Liver (tissue), 9 donors: ENCODE data around the gene SP100. TPM values are rescaled to one million over a fixed set of nuclear protein-coding genes. Genes with fewer than 3 reads are reported as not detected.

Source experiments
- DNase-seq: peaks from one replicate; pipeline ENCODE4 v3.0.0-alpha.2; 2017; ENCODE audit warnings: low spot score
- H3K27ac ChIP-seq, 2 donors: one replicate each; pipeline ENCODE4 v1.7.0; 2013; ENCODE audit warnings: inconsistent platforms in 2 of 2, low read length in 2 of 2, control low read depth in 1 of 2, low read depth in 1 of 2, mild to moderate bottlenecking in 1 of 2
- H3K27me3 ChIP-seq, 4 donors: one replicate each; pipeline versions ENCODE4 v1.6.1 to v1.7.0; 2013; ENCODE audit warnings: low read length in 3 of 4, inconsistent platforms in 1 of 4, mild to moderate bottlenecking in 1 of 4, moderate library complexity in 1 of 4; ENCODE audit not compliant: control insufficient read depth in 4 of 4, insufficient read depth in 4 of 4
- H3K36me3 ChIP-seq, 4 donors: one replicate each; pipeline versions ENCODE4 v1.6.1 to v1.7.0; 2013; ENCODE audit warnings: low read length in 3 of 4, mild to moderate bottlenecking in 3 of 4, low read depth in 1 of 4, moderate library complexity in 1 of 4; ENCODE audit not compliant: control insufficient read depth in 4 of 4, insufficient read depth in 3 of 4
- H3K4me1 ChIP-seq, 4 donors: one replicate each; pipeline versions ENCODE4 v1.6.1 to v1.7.0; 2013; ENCODE audit warnings: low read length in 3 of 4, mild to moderate bottlenecking in 3 of 4, moderate library complexity in 1 of 4; ENCODE audit not compliant: control insufficient read depth in 4 of 4, insufficient read depth in 4 of 4
- H3K4me3 ChIP-seq, 3 donors: one replicate each; pipeline versions ENCODE4 v1.6.1 to v1.7.0; 2013; ENCODE audit warnings: low read length in 3 of 3, control low read depth in 1 of 3, low read depth in 1 of 3, mild to moderate bottlenecking in 1 of 3
- H3K9ac ChIP-seq, 2 donors: one replicate each; pipeline ENCODE4 v1.7.0; 2013; ENCODE audit warnings: low read length in 2 of 2, mild to moderate bottlenecking in 2 of 2, moderate library complexity in 2 of 2, control low read depth in 1 of 2, low read depth in 1 of 2
- H3K9me3 ChIP-seq, 4 donors: one replicate each; pipeline versions ENCODE4 v1.6.1 to v1.7.0; 2013; ENCODE audit warnings: low read length in 3 of 4; ENCODE audit not compliant: control insufficient read depth in 4 of 4
- FOXA1 ChIP-seq: IDR thresholded peaks from 2 replicates; pipeline ENCODE4 v1.6.1; 2016; ENCODE audit warnings: antibody characterized with exemption
- GABPA ChIP-seq, 2 donors: IDR thresholded peaks in 1 of 2; conservative IDR thresholded peaks in 1 of 2; 2 replicates each; pipeline ENCODE4 v1.6.1; 2016; ENCODE audit warnings: antibody characterized with exemption in 2 of 2, mild to moderate bottlenecking in 1 of 2, moderate library complexity in 1 of 2
- HNF4A ChIP-seq, 2 donors: conservative IDR thresholded peaks; 2 replicates each; pipeline ENCODE4 v1.6.1; 2016; ENCODE audit warnings: antibody characterized with exemption in 2 of 2, mild to moderate bottlenecking in 2 of 2
- HNF4G ChIP-seq: IDR thresholded peaks from 2 replicates; pipeline ENCODE4 v1.6.1; 2016; ENCODE audit warnings: antibody characterized with exemption
- MAX ChIP-seq: IDR thresholded peaks from 2 replicates; pipeline ENCODE4 v1.6.1; 2016; ENCODE audit warnings: antibody characterized with exemption
- NR2F2 ChIP-seq: IDR thresholded peaks from 2 replicates; pipeline ENCODE4 v1.6.1; 2016; ENCODE audit warnings: antibody characterized with exemption
- RAD21 ChIP-seq, 2 donors: IDR thresholded peaks; 2 replicates each; pipeline ENCODE4 v1.6.1; 2016; ENCODE audit warnings: antibody characterized with exemption in 2 of 2, mild to moderate bottlenecking in 2 of 2
- RXRA ChIP-seq, 2 donors: IDR thresholded peaks; 2 replicates each; pipeline ENCODE4 v1.6.1; 2017 to 2018; ENCODE audit warnings: antibody characterized with exemption in 2 of 2, mild to moderate bottlenecking in 1 of 2
- TAF1 ChIP-seq: conservative IDR thresholded peaks from 2 replicates; pipeline ENCODE4 v1.6.1; 2016; ENCODE audit warnings: antibody characterized with exemption, mild to moderate bottlenecking
- YY1 ChIP-seq: IDR thresholded peaks from 2 replicates; pipeline ENCODE4 v1.6.1; 2016; ENCODE audit warnings: antibody characterized with exemption, mild to moderate bottlenecking
- WGBS: extraction: QIAGEN DNeasy Blood & Tissue Kit; methylation state at CpG from one replicate; pipeline ENCODE4 v1.1.7; 2013; 5-methylcytosine and 5-hydroxymethylcytosine counted together
- polyA plus RNA-seq, 2 donors: library from polyadenylated mRNA; stranded (reverse) in 1 of 2; unstranded in 1 of 2; fragments of 200-250 nt in 1 of 2; fragments of >200 nt in 1 of 2; fragmentation: Nextera tagmentation in 1 of 2; extraction: Ambion mirVana in 1 of 2; gene quantifications; one replicate each; pipeline versions ENCODE4 v1.2.1 to v1.2.3, GENCODE V29; 2013 to 2015
- total RNA-seq, 2 donors: library from RNA; depleted of rRNA; stranded (reverse); fragments of >200 nt; gene quantifications; one replicate each; pipeline ENCODE4 v1.2.3, GENCODE V29; 2014
- TF ChIP-seq, protein P1 (sequence below): IDR thresholded peaks from 2 replicates; pipeline ENCODE4 v1.6.1; 2016; ENCODE audit warnings: antibody characterized with exemption
- TF ChIP-seq, protein P2 (sequence below): IDR thresholded peaks from 2 replicates; pipeline ENCODE4 v1.6.1; 2016; ENCODE audit warnings: antibody characterized with exemption
- TF ChIP-seq, protein P3 (sequence below): IDR thresholded peaks from 2 replicates; pipeline ENCODE4 v1.6.1; 2016; ENCODE audit warnings: antibody characterized with exemption, mild to moderate bottlenecking
- donor health status: healthy.
- donor health status: healthy.
- donor health status: healthy.
- donor health status: healthy.
- donor health status: healthy.

SP100 gene
- total and polyA plus RNA-seq, 4 donors: 21.9 to 45.5 (median 33.1) TPM

GRCh38 chr2:230540332-230540731, 124.3 kb downstream of the SP100 start:
- Histone ChIP-seq H3K9me3 (no peaks in the 10 kb centered on the region), H3K27me3 (no peaks in the 10 kb centered on the region), H3K27ac (no peak overlapping the region), H3K4me1 (no peaks in the 10 kb centered on the region), H3K4me3 (no peak overlapping the region), H3K9ac (no peak overlapping the region), H3K36me3 (peaks cover 0 to 12% (median 6%) of the 10 kb centered on the region in 4 donors)
- no peak for DNase-seq
- WGBS: 93% methylated on average over 1 of the region's 1 CpG
- TF ChIP-seq RAD21 (IDR thresholded peaks at IDR 0.05) (no peak), MAX (no peak), YY1 (no peak), HNF4A (conservative IDR thresholded peaks at IDR 0.05) (no peak), RXRA (IDR thresholded peaks at IDR 0.05) (no peak), TAF1 (no peak), HNF4G (no peak), FOXA1 (no peak)
- TF ChIP-seq, protein P1, sequence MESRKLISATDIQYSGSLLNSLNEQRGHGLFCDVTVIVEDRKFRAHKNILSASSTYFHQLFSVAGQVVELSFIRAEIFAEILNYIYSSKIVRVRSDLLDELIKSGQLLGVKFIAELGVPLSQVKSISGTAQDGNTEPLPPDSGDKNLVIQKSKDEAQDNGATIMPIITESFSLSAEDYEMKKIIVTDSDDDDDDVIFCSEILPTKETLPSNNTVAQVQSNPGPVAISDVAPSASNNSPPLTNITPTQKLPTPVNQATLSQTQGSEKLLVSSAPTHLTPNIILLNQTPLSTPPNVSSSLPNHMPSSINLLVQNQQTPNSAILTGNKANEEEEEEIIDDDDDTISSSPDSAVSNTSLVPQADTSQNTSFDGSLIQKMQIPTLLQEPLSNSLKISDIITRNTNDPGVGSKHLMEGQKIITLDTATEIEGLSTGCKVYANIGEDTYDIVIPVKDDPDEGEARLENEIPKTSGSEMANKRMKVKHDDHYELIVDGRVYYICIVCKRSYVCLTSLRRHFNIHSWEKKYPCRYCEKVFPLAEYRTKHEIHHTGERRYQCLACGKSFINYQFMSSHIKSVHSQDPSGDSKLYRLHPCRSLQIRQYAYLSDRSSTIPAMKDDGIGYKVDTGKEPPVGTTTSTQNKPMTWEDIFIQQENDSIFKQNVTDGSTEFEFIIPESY: no peak
- TF ChIP-seq, protein P2, sequence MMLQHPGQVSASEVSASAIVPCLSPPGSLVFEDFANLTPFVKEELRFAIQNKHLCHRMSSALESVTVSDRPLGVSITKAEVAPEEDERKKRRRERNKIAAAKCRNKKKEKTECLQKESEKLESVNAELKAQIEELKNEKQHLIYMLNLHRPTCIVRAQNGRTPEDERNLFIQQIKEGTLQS: no peak

- H3K4me3 ChIP-seq: no peak overlapping the region
- no peak for TF ChIP-seq HNF4A (conservative IDR thresholded peaks at IDR 0.05)
- no peak for TF ChIP-seq GABPA (IDR thresholded peaks at IDR 0.05 in 1 of 2, conservative IDR thresholded peaks at IDR 0.05 in 1 of 2)
- TF ChIP-seq RXRA (IDR thresholded peaks at IDR 0.05): no peak
- no peak for TF ChIP-seq FOXA1
- TF ChIP-seq NR2F2: no peak
- no peak for TF ChIP-seq YY1
- no peak for TF ChIP-seq RAD21 (IDR thresholded peaks at IDR 0.05)
- TF ChIP-seq, protein P3, sequence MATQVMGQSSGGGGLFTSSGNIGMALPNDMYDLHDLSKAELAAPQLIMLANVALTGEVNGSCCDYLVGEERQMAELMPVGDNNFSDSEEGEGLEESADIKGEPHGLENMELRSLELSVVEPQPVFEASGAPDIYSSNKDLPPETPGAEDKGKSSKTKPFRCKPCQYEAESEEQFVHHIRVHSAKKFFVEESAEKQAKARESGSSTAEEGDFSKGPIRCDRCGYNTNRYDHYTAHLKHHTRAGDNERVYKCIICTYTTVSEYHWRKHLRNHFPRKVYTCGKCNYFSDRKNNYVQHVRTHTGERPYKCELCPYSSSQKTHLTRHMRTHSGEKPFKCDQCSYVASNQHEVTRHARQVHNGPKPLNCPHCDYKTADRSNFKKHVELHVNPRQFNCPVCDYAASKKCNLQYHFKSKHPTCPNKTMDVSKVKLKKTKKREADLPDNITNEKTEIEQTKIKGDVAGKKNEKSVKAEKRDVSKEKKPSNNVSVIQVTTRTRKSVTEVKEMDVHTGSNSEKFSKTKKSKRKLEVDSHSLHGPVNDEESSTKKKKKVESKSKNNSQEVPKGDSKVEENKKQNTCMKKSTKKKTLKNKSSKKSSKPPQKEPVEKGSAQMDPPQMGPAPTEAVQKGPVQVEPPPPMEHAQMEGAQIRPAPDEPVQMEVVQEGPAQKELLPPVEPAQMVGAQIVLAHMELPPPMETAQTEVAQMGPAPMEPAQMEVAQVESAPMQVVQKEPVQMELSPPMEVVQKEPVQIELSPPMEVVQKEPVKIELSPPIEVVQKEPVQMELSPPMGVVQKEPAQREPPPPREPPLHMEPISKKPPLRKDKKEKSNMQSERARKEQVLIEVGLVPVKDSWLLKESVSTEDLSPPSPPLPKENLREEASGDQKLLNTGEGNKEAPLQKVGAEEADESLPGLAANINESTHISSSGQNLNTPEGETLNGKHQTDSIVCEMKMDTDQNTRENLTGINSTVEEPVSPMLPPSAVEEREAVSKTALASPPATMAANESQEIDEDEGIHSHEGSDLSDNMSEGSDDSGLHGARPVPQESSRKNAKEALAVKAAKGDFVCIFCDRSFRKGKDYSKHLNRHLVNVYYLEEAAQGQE: no peak
- no peaks in the 10 kb centered on the region for H3K4me1 ChIP-seq
- DNase-seq: no peak
- no peaks in the 10 kb centered on the region for H3K9me3 ChIP-seq
- H3K27ac ChIP-seq: no peak overlapping the region
- no peak overlapping the region for H3K9ac ChIP-seq
- peaks cover 0 to 12% (median 6%) of the 10 kb centered on the region in 4 donors for H3K36me3 ChIP-seq
- no peaks in the 10 kb centered on the region for H3K27me3 ChIP-seq
- WGBS: 78% methylated on average over 3 of the region's 3 CpGs
These were observed 126.0 kb downstream of the SP100 start for GRCh38 chr2:230541934-230542380.
